Astrocyte of the cerebellum (primary cell): ENCODE measurements around the gene COL4A2.

Experiments
- DNase-seq: peaks from one replicate; pipeline ENCODE4 v3.0.0-alpha.2; 2011; ENCODE audit warnings: low read depth
- H3K4me3 ChIP-seq: 2 replicates; pipeline ENCODE4 v1.5.1; 2011; ENCODE audit warnings: mild to moderate bottlenecking, low read depth, low read length, moderate library complexity
- in situ Hi-C: cut with HindIII; loops from 2 replicates; pipeline ENCODE4 v1.10.0; 2017; ENCODE audit warnings: low sequenced_read_pairs
- TF ChIP-seq, protein P1 (sequence below): IDR thresholded peaks from 2 replicates; pipeline ENCODE4 v1.5.1; 2012; ENCODE audit warnings: low read length, low read depth, moderate library complexity, mild to moderate bottlenecking; ENCODE audit errors: missing control alignments

COL4A2 gene

DNA sequence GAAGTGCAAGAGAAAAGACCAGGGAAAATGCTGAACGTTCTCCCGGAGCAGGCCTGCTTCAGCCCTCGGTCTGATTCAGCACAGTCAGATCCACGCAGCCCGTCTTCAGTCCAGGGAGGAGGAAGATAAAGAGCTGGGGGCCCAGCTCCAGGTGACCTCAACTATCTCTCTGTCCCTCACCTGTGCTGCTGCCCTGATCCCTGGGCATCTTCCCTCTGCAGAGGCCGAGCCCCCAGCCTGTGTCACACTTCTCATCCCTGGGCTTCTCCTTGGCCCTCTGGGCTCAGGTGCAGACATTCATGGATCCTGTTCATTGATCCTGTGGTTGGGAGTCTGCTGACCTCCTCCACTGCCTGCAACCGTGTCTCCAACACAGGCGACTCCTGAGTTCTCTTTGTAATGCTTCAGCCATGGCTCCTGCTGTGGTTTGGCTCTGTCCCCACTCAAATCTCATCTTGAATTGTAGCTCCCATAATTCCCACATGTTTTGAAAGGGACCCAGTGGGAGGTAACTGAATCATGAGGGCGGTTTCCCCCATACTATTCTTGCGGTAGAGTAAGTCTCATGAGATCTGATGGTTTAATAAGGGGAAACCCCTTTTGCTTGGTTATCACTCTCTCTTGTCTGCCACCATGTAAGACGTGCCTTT, 27.9 kb downstream of the COL4A2 start:
- in situ Hi-C loops: loop anchor here (5.0 kb wide), 1 partner anchor 43 kb away; no protein-coding TSS in a partner anchor
- TF ChIP-seq, protein P1, sequence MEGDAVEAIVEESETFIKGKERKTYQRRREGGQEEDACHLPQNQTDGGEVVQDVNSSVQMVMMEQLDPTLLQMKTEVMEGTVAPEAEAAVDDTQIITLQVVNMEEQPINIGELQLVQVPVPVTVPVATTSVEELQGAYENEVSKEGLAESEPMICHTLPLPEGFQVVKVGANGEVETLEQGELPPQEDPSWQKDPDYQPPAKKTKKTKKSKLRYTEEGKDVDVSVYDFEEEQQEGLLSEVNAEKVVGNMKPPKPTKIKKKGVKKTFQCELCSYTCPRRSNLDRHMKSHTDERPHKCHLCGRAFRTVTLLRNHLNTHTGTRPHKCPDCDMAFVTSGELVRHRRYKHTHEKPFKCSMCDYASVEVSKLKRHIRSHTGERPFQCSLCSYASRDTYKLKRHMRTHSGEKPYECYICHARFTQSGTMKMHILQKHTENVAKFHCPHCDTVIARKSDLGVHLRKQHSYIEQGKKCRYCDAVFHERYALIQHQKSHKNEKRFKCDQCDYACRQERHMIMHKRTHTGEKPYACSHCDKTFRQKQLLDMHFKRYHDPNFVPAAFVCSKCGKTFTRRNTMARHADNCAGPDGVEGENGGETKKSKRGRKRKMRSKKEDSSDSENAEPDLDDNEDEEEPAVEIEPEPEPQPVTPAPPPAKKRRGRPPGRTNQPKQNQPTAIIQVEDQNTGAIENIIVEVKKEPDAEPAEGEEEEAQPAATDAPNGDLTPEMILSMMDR: no peak
- H3K4me3 ChIP-seq: no peak overlapping the region
- DNase-seq: peak; percentile 91

DNA sequence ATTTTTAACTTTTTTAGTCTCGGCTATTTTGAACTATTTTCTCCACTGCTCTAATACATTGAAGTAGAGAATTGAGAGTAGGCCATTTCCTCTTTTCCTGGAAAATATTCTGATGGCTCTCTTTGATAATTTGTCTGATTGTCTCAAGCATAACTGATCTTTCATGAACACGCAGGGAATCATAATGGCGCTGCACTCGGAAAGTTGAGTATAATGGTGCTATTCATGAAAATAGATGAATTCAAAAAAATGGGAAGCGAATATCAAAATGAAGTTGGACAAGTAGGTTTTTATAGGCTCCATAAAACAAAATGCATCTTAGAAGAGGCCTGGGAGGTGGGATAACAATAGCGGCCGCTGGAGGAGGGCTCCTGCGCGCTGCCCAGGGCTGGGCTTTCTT, 29.0 kb downstream of the COL4A2 start:
- TF ChIP-seq, protein P1: no peak
- in situ Hi-C loops: loop anchor here (5.0 kb wide), 1 partner anchor 44 kb away; no protein-coding TSS in a partner anchor
- no peak for DNase-seq
- no peak overlapping the region for H3K4me3 ChIP-seq

DNA sequence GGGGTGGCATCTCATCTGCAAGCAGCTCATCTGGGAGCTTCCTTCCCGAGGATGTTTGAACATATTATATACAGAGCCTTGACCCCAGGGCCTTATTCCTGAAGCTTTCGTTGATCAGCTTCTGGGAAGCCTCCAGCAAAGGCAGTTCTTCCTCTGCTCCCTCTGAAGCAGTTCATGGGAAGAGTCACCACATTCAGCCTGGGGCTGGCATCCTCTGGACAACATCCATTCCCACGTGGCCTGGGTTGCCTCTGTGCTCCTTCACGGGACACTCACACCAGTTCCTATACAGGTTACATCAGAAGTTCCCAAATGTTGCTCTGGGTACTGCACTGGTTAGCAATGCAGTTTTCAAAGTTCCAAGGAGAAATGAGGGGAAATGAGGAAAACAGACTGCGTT, 29.6 kb downstream of the COL4A2 start:
- no peak for DNase-seq
- in situ Hi-C loops: loop anchor here (5.0 kb wide), 1 partner anchor 44 kb away; no protein-coding TSS in a partner anchor
- H3K4me3 ChIP-seq: no peak overlapping the region
- TF ChIP-seq, protein P1: no peak

DNA sequence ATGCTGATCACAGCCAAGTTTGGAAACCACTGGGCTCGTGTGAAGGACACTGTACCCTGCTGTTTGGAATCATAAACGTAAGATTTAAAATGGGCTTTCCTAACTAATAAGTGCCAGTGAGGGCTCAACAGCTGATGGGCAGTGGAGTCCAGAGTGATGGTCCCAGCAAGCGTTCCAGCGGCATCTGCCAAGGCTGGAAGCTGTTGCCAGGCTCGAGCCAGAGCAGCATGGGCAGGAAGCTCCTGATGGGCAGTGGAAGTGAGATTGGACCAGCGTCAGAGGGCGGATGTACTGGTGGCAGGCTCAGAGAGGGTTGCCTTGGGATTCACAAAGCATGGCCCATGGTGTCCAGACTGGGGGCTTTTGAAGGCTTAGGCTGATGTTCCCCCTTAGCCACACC, 30.2 kb downstream of the COL4A2 start:
- in situ Hi-C loops: loop anchor here (5.0 kb wide), 1 partner anchor 45 kb away; no protein-coding TSS in a partner anchor
- no peak overlapping the region for H3K4me3 ChIP-seq
- no peak for DNase-seq
- TF ChIP-seq, protein P1: no peak

DNA sequence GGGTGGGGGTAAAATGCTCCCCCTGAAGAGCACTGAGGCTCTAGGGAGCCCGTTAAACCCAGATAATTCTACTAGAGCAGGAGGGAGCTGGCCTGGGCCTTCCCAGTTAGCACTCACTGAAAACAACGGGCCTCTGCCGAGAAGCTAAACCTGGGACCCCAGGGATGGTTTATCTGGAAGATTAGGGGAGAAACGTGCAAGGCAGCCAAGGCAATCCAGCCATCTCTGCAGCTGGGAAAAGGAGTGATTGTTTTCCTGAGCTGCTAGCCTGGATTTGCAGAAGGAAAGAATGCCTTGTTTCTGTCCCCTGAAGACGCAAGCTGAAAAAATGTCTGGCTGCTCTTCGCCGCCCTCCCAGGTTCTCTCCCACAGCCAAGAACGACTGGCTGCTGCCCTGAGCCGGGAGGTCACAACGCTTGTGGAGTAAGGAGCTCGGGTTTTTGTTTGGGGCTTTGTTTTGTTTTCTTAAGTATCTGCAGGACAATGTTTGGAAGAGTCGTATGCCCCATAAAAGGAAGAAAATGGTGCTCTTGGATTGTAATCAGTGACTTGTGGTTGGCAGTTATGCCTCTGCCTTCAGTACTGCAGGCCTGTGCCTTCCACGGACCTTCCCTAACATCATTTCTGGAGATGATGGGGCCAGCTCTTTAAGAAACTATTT, 31.5 kb downstream of the COL4A2 start:
- H3K4me3 ChIP-seq: no peak overlapping the region
- TF ChIP-seq, protein P1: no peak
- in situ Hi-C loops: loop anchor here (5.0 kb wide), 1 partner anchor 46 kb away; no protein-coding TSS in a partner anchor
- DNase-seq: peak; percentile 70

DNA sequence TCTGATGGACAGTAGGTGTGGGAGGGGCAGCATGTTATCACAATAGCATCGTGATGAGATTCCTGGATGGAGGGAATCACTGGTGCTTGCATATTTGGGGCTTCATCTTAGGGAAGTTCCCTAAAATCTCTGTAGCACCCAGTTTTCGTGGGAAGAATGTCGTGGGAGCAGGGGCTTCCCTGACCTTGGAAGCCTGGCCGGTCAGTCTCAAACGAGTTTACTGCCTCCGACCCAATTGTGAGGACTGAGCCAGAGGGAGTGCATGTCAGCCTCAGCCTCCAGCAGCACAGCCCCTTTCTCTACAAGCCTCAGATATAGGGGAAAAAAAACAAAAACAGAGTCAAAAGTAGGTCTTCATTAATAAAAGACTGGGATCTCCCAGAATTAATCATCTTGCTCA, 32.2 kb downstream of the COL4A2 start:
- TF ChIP-seq, protein P1: no peak
- DNase-seq: no peak
- in situ Hi-C loops: loop anchor here (5.0 kb wide), 1 partner anchor 47 kb away; no protein-coding TSS in a partner anchor
- H3K4me3 ChIP-seq: no peak overlapping the region
